ENCODE data around the gene PTPN4. TPM values are rescaled to one million over a fixed set of nuclear protein-coding genes. Genes with fewer than 3 reads are reported as not detected.

PTPN4 gene
- total RNA-seq, 1 donor from 2014 or later = 45.4 TPM

GRCh38 chr2:120026890-120027289, 267.2 kb downstream of the PTPN4 start:
- Histone ChIP-seq H3K27ac (replicated peaks) (no peak overlapping the region), H3K9me3 (replicated peaks) (peaks cover 16% of the 10 kb centered on the region), H3K4me3 (no peak overlapping the region), H3K36me3 (peaks cover 5% of the 10 kb centered on the region), H3K27me3 (ENCODE audit: low read depth) (no peaks in the 10 kb centered on the region), H3K4me1 (no peaks in the 10 kb centered on the region)
- no peak for DNase-seq
- intact Hi-C loops (cut with micrococcal nuclease) = no loop called here
- TF ChIP-seq, protein P1, sequence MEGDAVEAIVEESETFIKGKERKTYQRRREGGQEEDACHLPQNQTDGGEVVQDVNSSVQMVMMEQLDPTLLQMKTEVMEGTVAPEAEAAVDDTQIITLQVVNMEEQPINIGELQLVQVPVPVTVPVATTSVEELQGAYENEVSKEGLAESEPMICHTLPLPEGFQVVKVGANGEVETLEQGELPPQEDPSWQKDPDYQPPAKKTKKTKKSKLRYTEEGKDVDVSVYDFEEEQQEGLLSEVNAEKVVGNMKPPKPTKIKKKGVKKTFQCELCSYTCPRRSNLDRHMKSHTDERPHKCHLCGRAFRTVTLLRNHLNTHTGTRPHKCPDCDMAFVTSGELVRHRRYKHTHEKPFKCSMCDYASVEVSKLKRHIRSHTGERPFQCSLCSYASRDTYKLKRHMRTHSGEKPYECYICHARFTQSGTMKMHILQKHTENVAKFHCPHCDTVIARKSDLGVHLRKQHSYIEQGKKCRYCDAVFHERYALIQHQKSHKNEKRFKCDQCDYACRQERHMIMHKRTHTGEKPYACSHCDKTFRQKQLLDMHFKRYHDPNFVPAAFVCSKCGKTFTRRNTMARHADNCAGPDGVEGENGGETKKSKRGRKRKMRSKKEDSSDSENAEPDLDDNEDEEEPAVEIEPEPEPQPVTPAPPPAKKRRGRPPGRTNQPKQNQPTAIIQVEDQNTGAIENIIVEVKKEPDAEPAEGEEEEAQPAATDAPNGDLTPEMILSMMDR (IDR thresholded peaks at IDR 0.05; ENCODE audit: borderline replicate concordance) = no peak

- H3K27ac ChIP-seq (replicated peaks) = no peak overlapping the region
- H3K36me3 ChIP-seq = peaks cover 5% of the 10 kb centered on the region
- H3K4me1 ChIP-seq = no peaks in the 10 kb centered on the region
- TF ChIP-seq, protein P1 (IDR thresholded peaks at IDR 0.05; ENCODE audit: borderline replicate concordance) = no peak
- H3K27me3 ChIP-seq (ENCODE audit: low read depth) = no peaks in the 10 kb centered on the region
- no peak for DNase-seq
- H3K9me3 ChIP-seq (replicated peaks) = peaks cover 9% of the 10 kb centered on the region
- intact Hi-C loops (cut with micrococcal nuclease) = no loop called here
- no peak overlapping the region for H3K4me3 ChIP-seq
Measured at GRCh38 chr2:120028795-120029194, 269.1 kb downstream of the PTPN4 start.

GRCh38 chr2:120029672-120030640, 270.2 kb downstream of the PTPN4 start:
- Histone ChIP-seq H3K4me3 (no peak overlapping the region), H3K27ac (replicated peaks) (no peak overlapping the region), H3K36me3 (no peaks in the 10 kb centered on the region), H3K9me3 (replicated peaks) (peaks cover 1% of the 10 kb centered on the region), H3K4me1 (peaks cover 3% of the 10 kb centered on the region), H3K27me3 (ENCODE audit: low read depth) (no peaks in the 10 kb centered on the region)
- TF ChIP-seq, protein P1 (IDR thresholded peaks at IDR 0.05; ENCODE audit: borderline replicate concordance) = no peak
- intact Hi-C loops (cut with micrococcal nuclease) = no loop called here
- DNase-seq = no peak

GRCh38 chr2:120032297-120032696, 272.6 kb downstream of the PTPN4 start:
- TF ChIP-seq, protein P1 (IDR thresholded peaks at IDR 0.05; ENCODE audit: borderline replicate concordance) = no peak
- no peak for DNase-seq
- no peaks in the 10 kb centered on the region for H3K36me3 ChIP-seq
- intact Hi-C loops (cut with micrococcal nuclease) = no loop called here
- no peak overlapping the region for H3K27ac ChIP-seq (replicated peaks)
- peaks cover 3% of the 10 kb centered on the region for H3K4me1 ChIP-seq
- no peaks in the 10 kb centered on the region for H3K27me3 ChIP-seq (ENCODE audit: low read depth)
- no peak overlapping the region for H3K4me3 ChIP-seq
- no peaks in the 10 kb centered on the region for H3K9me3 ChIP-seq (replicated peaks)

Other genes starting within 250 kb of the PTPN4 start
- gene SCTR, start 235.4 kb upstream of the PTPN4 start, total RNA-seq = 1.2 TPM
- 1.0 TPM for gene CFAP221, start 215.5 kb upstream of the PTPN4 start, total RNA-seq
- gene TMEM177, start 80.7 kb upstream of the PTPN4 start, total RNA-seq = 8.6 TPM